ENCODE measurements around the gene OVOL1.
"Not testable (repeated sequence)": the region's sequence is repeated elsewhere in the genome, so short reads cannot be mapped to it uniquely, and the experiment has no call there.

OVOL1 gene

GRCh38 chr11:65786786-65787636 is at the start of gene OVOL1:
Gene OVOL1, plus strand, starts transcription at chr11:65787063. Its CDS starts 311 bp downstream, at chr11:65787374.
- no peak for DNase-seq
- in situ Hi-C loops (cut with HindIII; ENCODE audit: low pct_ligation_motif_present, low pct_unique_long_range_greater_than_20kb, low sequenced_read_pairs) = no loop called here

GRCh38 chr11:65739022-65739421 is 47.8 kb upstream of the OVOL1 start:
- in situ Hi-C loops (cut with HindIII; ENCODE audit: low pct_ligation_motif_present, low pct_unique_long_range_greater_than_20kb, low sequenced_read_pairs) = no loop called here

GRCh38 chr11:65741185-65741584 is 45.7 kb upstream of the OVOL1 start:
- in situ Hi-C loops (cut with HindIII; ENCODE audit: low pct_ligation_motif_present, low pct_unique_long_range_greater_than_20kb, low sequenced_read_pairs) = no loop called here
- no peak for DNase-seq

More at GRCh38 chr11:65739022-65739421, 47.8 kb upstream of the OVOL1 start:
- DNase-seq = no peak

- in situ Hi-C loops (cut with HindIII; ENCODE audit: low pct_ligation_motif_present, low pct_unique_long_range_greater_than_20kb, low sequenced_read_pairs) = no loop called here
These were observed 44.5 kb upstream of the OVOL1 start for GRCh38 chr11:65742353-65742752.

GRCh38 chr11:65743681-65744025 is 43.2 kb upstream of the OVOL1 start:
- no peak for DNase-seq
- in situ Hi-C loops (cut with HindIII; ENCODE audit: low pct_ligation_motif_present, low pct_unique_long_range_greater_than_20kb, low sequenced_read_pairs) = no loop called here

More at GRCh38 chr11:65742353-65742752, 44.5 kb upstream of the OVOL1 start:
- DNase-seq = no peak

GRCh38 chr11:65744026-65744698 is 42.7 kb upstream of the OVOL1 start:
- in situ Hi-C loops (cut with HindIII; ENCODE audit: low pct_ligation_motif_present, low pct_unique_long_range_greater_than_20kb, low sequenced_read_pairs) = no loop called here
- DNase-seq = peak; percentile 10

GRCh38 chr11:65744699-65745042 is 42.2 kb upstream of the OVOL1 start:
- no peak for DNase-seq
- in situ Hi-C loops (cut with HindIII; ENCODE audit: low pct_ligation_motif_present, low pct_unique_long_range_greater_than_20kb, low sequenced_read_pairs) = no loop called here

DNA sequence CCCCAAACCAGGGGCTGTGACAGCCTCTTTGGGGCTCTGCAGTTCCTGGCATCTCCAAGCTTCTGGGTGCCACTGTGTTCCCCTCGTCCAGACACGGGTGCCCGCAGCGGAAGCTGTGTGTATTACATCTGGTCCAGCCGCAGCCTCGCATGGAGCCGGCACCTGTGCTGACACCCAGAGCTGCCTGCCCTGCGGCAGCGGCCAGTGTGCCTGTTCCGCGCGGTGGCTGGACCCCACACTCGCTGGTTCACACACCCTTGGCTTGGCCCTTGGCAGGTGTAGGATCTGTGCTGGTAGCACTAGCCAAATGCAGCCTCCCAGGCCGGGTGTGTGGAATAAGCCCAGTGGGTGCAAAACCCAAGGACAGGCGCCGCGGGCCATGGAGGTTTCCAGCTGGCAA is 41.8 kb upstream of the OVOL1 start:
- in situ Hi-C loops (cut with HindIII; ENCODE audit: low pct_ligation_motif_present, low pct_unique_long_range_greater_than_20kb, low sequenced_read_pairs) = no loop called here
- DNase-seq = no peak

GRCh38 chr11:65762169-65762568 is 24.7 kb upstream of the OVOL1 start:
- in situ Hi-C loops (cut with HindIII; ENCODE audit: low pct_ligation_motif_present, low pct_unique_long_range_greater_than_20kb, low sequenced_read_pairs); DNase-seq: not testable (repeated sequence)

DNA sequence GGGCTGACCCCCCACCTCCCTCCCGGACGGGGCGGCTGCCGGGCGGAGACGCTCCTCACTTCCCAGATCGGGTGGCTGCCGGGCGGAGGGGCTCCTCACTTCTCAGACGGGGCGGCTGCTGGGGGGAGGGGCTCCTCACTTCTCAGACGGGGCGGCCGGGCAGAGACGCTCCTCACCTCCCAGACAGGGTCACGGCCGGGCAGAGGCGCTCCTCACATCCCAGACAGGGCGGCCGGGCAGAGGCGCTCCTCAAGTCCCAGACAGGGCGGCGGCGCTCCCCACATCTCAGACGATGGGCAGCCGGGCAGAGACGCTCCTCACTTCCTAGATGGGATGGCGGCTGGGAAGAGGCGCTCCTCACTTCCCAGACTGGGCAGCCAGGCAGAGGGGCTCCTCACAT is 24.0 kb upstream of the OVOL1 start:
- DNase-seq; in situ Hi-C loops (cut with HindIII; ENCODE audit: low pct_ligation_motif_present, low pct_unique_long_range_greater_than_20kb, low sequenced_read_pairs): not testable (repeated sequence)

- DNase-seq = no peak
- in situ Hi-C loops (cut with HindIII; ENCODE audit: low pct_ligation_motif_present, low pct_unique_long_range_greater_than_20kb, low sequenced_read_pairs) = no loop called here
These were observed 22.4 kb upstream of the OVOL1 start for GRCh38 chr11:65764434-65764833.

- in situ Hi-C loops (cut with HindIII; ENCODE audit: low pct_ligation_motif_present, low pct_unique_long_range_greater_than_20kb, low sequenced_read_pairs) = no loop called here
- no peak for DNase-seq
These were observed 20.3 kb upstream of the OVOL1 start for GRCh38 chr11:65766535-65766934.

- no peak for DNase-seq
- in situ Hi-C loops (cut with HindIII; ENCODE audit: low pct_ligation_motif_present, low pct_unique_long_range_greater_than_20kb, low sequenced_read_pairs) = no loop called here
These were observed 19.5 kb upstream of the OVOL1 start for GRCh38 chr11:65767406-65767805.

DNA sequence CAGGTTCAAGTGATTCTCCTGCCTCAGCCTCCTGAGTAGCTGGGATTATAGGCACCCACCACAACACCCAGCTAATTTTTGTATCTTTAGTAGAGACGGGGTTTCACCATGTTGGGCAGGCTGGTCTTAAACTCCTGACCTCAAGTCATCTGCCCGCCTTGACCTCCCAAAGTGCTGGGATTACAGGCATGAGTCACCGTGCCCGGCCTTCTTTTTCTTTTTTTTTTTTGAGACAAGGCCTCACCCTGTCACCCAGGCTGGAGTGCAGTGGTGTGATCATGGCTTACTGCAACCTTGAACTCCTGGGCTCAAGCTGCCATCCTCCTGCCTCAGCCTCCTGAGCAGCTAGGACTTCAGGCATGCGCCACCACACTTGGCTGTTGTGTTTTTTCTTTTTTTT is 19.1 kb upstream of the OVOL1 start:
- in situ Hi-C loops (cut with HindIII; ENCODE audit: low pct_ligation_motif_present, low pct_unique_long_range_greater_than_20kb, low sequenced_read_pairs); DNase-seq: not testable (repeated sequence)

GRCh38 chr11:65770951-65771567 is 15.8 kb upstream of the OVOL1 start:
- in situ Hi-C loops (cut with HindIII; ENCODE audit: low pct_ligation_motif_present, low pct_unique_long_range_greater_than_20kb, low sequenced_read_pairs) = no loop called here

DNA sequence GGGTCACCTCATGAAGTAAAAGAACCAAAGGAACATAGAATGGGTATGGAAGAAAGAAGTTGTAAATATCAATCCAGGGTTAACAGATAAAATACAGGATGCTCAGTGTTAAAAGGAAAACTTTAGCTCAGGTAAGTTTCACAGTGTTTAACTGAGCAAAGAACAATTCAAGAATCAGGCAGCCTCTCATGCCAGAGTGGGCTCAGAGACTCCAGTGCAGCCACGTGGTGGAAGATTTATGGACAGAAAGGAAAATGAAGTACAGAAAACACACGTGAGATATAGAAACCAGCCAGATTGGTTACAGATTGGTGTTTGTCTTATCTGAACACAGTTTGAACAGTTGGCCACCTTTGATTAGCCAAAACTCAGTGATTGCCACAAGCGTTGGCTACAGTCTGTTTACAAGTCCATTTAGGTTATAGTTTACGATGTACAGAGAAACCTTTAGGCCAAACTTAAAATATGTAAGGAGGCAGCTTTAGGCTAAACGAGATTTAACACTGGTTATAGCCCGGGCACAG is 15.2 kb upstream of the OVOL1 start:
- DNase-seq = no peak
- in situ Hi-C loops (cut with HindIII; ENCODE audit: low pct_ligation_motif_present, low pct_unique_long_range_greater_than_20kb, low sequenced_read_pairs) = no loop called here

More at GRCh38 chr11:65770951-65771567, 15.8 kb upstream of the OVOL1 start:
- no peak for DNase-seq

DNA sequence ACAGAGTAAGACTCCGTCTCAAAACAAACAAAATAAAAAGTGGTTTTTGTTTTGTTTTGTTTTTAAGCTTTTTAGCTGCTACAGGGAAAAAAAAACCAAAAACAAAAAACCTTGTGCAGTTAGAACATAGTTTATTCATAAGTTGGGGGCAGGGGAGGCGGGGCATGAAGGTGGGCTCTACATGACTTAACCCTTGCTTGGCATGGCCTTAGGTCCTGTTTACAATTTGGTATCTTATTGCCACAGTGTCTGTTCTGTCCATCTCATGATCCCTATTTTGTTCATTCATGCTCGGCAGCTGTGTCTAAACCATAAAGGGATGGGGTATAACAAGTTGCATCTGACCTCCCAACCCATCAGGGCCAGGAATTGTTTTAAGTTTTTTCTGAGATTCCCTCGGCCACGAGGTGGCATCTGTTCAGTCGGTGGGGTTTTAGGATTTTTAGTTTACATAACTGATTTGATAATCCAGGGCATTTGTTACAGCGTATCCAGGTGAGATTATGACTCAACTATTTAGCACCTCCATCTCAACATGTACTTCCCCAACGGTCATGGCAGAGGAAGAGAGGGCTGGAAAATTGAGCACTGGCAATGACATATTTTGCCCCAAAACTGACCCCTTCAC is 13.0 kb upstream of the OVOL1 start:
- in situ Hi-C loops (cut with HindIII; ENCODE audit: low pct_ligation_motif_present, low pct_unique_long_range_greater_than_20kb, low sequenced_read_pairs) = no loop called here
- DNase-seq = no peak

DNA sequence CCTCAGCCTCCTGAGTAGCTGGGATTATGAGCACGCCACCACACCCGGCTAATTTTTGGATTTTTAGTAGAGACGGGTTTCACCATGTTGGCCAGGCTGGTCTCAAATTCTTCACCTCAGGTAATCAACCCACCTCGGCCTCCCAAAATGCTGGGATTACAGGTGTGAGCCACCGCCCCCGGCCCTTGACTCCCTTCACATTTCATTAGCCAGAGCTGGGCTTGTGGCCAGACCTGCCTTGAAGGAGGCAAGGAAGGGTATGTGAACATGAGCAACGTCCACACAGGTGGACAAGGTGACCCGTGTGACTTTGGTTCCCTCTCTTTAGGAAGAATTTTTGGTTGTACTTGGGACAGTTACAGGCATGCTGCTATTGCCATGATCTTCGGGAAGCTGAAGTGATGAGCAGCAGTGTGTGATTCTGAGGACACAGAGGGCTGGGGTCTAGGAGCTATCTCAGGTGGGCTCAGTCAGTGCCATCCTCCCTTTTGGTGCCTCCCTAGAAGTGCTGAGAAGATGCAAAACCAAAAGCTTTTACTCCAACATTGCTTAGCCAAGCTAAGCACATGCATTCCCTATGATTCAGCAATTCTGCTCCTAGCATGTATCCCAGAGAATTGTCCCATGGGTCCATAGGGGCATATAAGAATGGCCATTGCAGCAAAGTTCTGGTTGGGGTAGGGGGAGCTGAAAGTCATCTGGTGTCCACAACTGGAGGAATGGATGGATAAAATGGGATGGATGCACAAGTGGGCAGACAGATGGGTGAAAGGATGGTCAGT is 12.1 kb upstream of the OVOL1 start:
- in situ Hi-C loops (cut with HindIII; ENCODE audit: low pct_ligation_motif_present, low pct_unique_long_range_greater_than_20kb, low sequenced_read_pairs) = no loop called here
- DNase-seq = no peak

All from ACHN (cell line).